ENCODE data around the gene SNX5. TPM values are rescaled to one million over a fixed set of nuclear protein-coding genes. Genes with fewer than 3 reads are reported as not detected.

Gene SNX5
- total RNA-seq, 1 experiment from 2014 or later: 170 TPM

GRCh38 chr20:17969278-17969883 lies 787 bp upstream of the SNX5 start:
- peak overlapping the region; percentile 98 for H3K27ac Mint-ChIP-seq (ENCODE audit: low read depth, unreplicated experiment)
- CTCF ChIA-PET: interaction anchor here (0.6 to 5.6 kb wide), 9 partner anchors 10 to 464 kb away, joined by 3 to 68 read pairs (median 4); partner anchors contain the start of gene DSTN
- intact Hi-C loops (cut with micrococcal nuclease): no loop called here
- POLR2A ChIA-PET: interaction anchor here (0.7 to 10.7 kb wide), 29 partner anchors 11 to 538 kb away, joined by 3 to 167 read pairs (median 7); partner anchors contain the start of genes DSTN, KAT14, OVOL2 and PET117
- H3K4me1 Mint-ChIP-seq (ENCODE audit: insufficient read depth, unreplicated experiment): peaks cover 35% of the 10 kb centered on the region
- BruUV-seq (replicated peaks): no TSS peak
- no peaks in the 10 kb centered on the region for H3K27me3 Mint-ChIP-seq (ENCODE audit: insufficient read depth, unreplicated experiment)
- no peak for TF ChIP-seq CTCF (IDR thresholded peaks at IDR 0.05; ENCODE audit: unreplicated experiment)
- H3K36me3 Mint-ChIP-seq (ENCODE audit: insufficient read depth, unreplicated experiment): peaks cover 33% of the 10 kb centered on the region
- DNase-seq (ENCODE audit: unreplicated experiment): peak; percentile 69
- H3K4me3 Mint-ChIP-seq (ENCODE audit: unreplicated experiment): peak overlapping the region; percentile 95
- H3K9me3 Mint-ChIP-seq (ENCODE audit: unreplicated experiment): no peaks in the 10 kb centered on the region

- ChIA-PET POLR2A (interaction anchor here (0.5 to 10.7 kb wide), 36 partner anchors 9 to 1961 kb away, joined by 3 to 167 read pairs (median 5); partner anchors contain the start of genes DSTN, DZANK1, KAT14 and PET117), CTCF (interaction anchor here (0.6 to 5.6 kb wide), 6 partner anchors 9 to 349 kb away, joined by 4 to 68 read pairs (median 5); no protein-coding TSS in a partner anchor)
- DNase-seq (ENCODE audit: unreplicated experiment): peak; percentile 56
- Mint-ChIP-seq H3K9me3 (ENCODE audit: unreplicated experiment) (no peaks in the 10 kb centered on the region), H3K27me3 (ENCODE audit: insufficient read depth, unreplicated experiment) (no peaks in the 10 kb centered on the region), H3K4me1 (ENCODE audit: insufficient read depth, unreplicated experiment) (peaks cover 42% of the 10 kb centered on the region), H3K4me3 (ENCODE audit: unreplicated experiment) (peak overlapping the region; percentile 95), H3K27ac (ENCODE audit: low read depth, unreplicated experiment) (peak overlapping the region; percentile 98), H3K36me3 (ENCODE audit: insufficient read depth, unreplicated experiment) (peaks cover 46% of the 10 kb centered on the region)
- TSS peak; percentile 48 for BruUV-seq (replicated peaks)
- no peak for TF ChIP-seq CTCF (IDR thresholded peaks at IDR 0.05; ENCODE audit: unreplicated experiment)
- intact Hi-C loops (cut with micrococcal nuclease): loop anchor here (1.0 to 2.0 kb wide), 2 partner anchors 29 to 309 kb away; no protein-coding TSS in a partner anchor
Observed at GRCh38 chr20:17967521-17968365, 851 bp downstream of the SNX5 start.

GRCh38 chr20:17966432-17967310 lies 1.9 kb downstream of the SNX5 start:
- peaks cover 54% of the 10 kb centered on the region for H3K36me3 Mint-ChIP-seq (ENCODE audit: insufficient read depth, unreplicated experiment)
- ChIA-PET POLR2A (interaction anchor here (0.5 to 10.7 kb wide), 34 partner anchors 8 to 600 kb away, joined by 3 to 167 read pairs (median 5); partner anchors contain the start of genes DSTN, DZANK1, KAT14 and PET117), CTCF (interaction anchor here (0.6 to 5.6 kb wide), 12 partner anchors 8 to 461 kb away, joined by 3 to 68 read pairs (median 5); no protein-coding TSS in a partner anchor)
- BruUV-seq (replicated peaks): no TSS peak
- intact Hi-C loops (cut with micrococcal nuclease): loop anchor here (1.0 to 2.0 kb wide), 2 partner anchors 30 to 310 kb away; no protein-coding TSS in a partner anchor
- H3K27me3 Mint-ChIP-seq (ENCODE audit: insufficient read depth, unreplicated experiment): no peaks in the 10 kb centered on the region
- no peaks in the 10 kb centered on the region for H3K9me3 Mint-ChIP-seq (ENCODE audit: unreplicated experiment)
- DNase-seq (ENCODE audit: unreplicated experiment): peak; percentile 40
- peak overlapping the region; percentile 98 for H3K27ac Mint-ChIP-seq (ENCODE audit: low read depth, unreplicated experiment)
- peak overlapping the region; percentile 95 for H3K4me3 Mint-ChIP-seq (ENCODE audit: unreplicated experiment)
- H3K4me1 Mint-ChIP-seq (ENCODE audit: insufficient read depth, unreplicated experiment): peaks cover 35% of the 10 kb centered on the region
- no peak for TF ChIP-seq CTCF (IDR thresholded peaks at IDR 0.05; ENCODE audit: unreplicated experiment)

Measured in MCF 10A (cell line).